Activated B cell treated with CpG ODN at 0.5 μM for 24 hours (primary cell): ENCODE data around the gene HOXB4. TPM values are rescaled to one million over a fixed set of nuclear protein-coding genes. Genes with fewer than 3 reads are reported as not detected.
"Not testable (repeated sequence)": the region's sequence is repeated elsewhere in the genome, so short reads cannot be mapped to it uniquely, and the experiment has no call there.

ENCODE experiments used
- ATAC-seq: fragments of 200-7000 bp; cut with Tn5 transposase; one replicate; pipeline ENCODE4 v1.10.0; 2021; ENCODE audit warnings: low read depth, mild to moderate bottlenecking, moderate library complexity
- CTCF ChIA-PET: fragments of 350-600 bp; sonication (Branson Sonifier 250); formaldehyde crosslinking; loops from one replicate; lab custom pipeline; 2021; ENCODE audit warnings: antibody characterized with exemption; lab: Charles Lee
- POLR2A ChIA-PET: fragments of 350-600 bp; sonication (Branson Sonifier 250); formaldehyde crosslinking; loops from one replicate; lab custom pipeline; 2021; ENCODE audit warnings: antibody characterized with exemption; lab: Charles Lee
- DNase-seq: peaks from one replicate; pipeline ENCODE4 v3.0.0; 2022
- H3K27ac Mint-ChIP-seq: one replicate; pipeline ENCODE4 v1.8.0; 2020; ENCODE audit warnings: mixed read lengths
- H3K27me3 Mint-ChIP-seq: one replicate; pipeline ENCODE4 v1.8.0; 2021; ENCODE audit warnings: mixed read lengths
- H3K36me3 Mint-ChIP-seq: one replicate; pipeline ENCODE4 v1.8.0; 2021; ENCODE audit warnings: low read depth, mixed read lengths
- H3K4me1 Mint-ChIP-seq: one replicate; pipeline ENCODE4 v1.8.0; 2021; ENCODE audit warnings: mixed read lengths
- H3K4me3 Mint-ChIP-seq: one replicate; pipeline ENCODE4 v1.8.0; 2020; ENCODE audit warnings: mild to moderate bottlenecking, mixed read lengths
- H3K9me3 Mint-ChIP-seq: one replicate; pipeline ENCODE4 v1.8.0; 2020; ENCODE audit warnings: mixed read lengths
- CTCF ChIP-seq: fragments of 200-600 bp; IDR thresholded peaks from one replicate; pipeline ENCODE4 v1.8.0; 2022; ENCODE audit warnings: antibody characterized with exemption, mild to moderate bottlenecking
- intact Hi-C: fragments of 100-400 bp; cut with micrococcal nuclease; formaldehyde crosslinking; loops from one replicate; pipeline ENCODE4 v1.15.1; 2024
- total RNA-seq: library from RNA; stranded (reverse); gene quantifications from 2 replicates; pipeline ENCODE4 v1.2.3, GENCODE V29; 2022

The HOXB4 gene
- total RNA-seq, 1 donor from 2014 or later = 1.4 TPM

DNA sequence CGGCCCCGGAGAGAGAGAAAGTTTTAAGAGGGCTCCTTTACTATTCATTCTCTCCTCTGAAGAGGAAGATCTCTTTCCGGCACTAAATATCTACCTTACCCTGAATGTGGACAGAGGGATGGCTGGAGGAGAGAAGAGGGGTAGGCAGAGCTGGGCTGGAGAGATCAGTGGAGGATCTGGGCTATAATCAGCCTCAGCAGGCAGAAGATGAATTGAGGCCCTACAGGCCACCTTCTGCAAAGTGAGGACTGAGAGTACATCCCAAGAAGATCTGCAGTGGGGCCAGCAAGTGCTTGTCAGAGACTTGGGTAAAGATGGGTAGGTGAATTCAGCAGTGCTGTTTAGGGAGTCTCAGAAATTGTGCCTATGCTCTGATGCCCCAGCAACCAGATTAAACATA is 40.8 kb downstream of the HOXB4 start:
- ATAC-seq = no peak
- Mint-ChIP-seq H3K4me3 (no peak overlapping the region), H3K9me3 (no peaks in the 10 kb centered on the region), H3K27ac (no peak overlapping the region), H3K4me1 (peaks cover 14% of the 10 kb centered on the region), H3K27me3 (peaks cover 20% of the 10 kb centered on the region), H3K36me3 (peaks cover 5% of the 10 kb centered on the region)
- CTCF ChIA-PET = no interaction called here
- TF ChIP-seq CTCF = no peak
- intact Hi-C loops = no loop called here
- no peak for DNase-seq
- POLR2A ChIA-PET = no interaction called here

DNA sequence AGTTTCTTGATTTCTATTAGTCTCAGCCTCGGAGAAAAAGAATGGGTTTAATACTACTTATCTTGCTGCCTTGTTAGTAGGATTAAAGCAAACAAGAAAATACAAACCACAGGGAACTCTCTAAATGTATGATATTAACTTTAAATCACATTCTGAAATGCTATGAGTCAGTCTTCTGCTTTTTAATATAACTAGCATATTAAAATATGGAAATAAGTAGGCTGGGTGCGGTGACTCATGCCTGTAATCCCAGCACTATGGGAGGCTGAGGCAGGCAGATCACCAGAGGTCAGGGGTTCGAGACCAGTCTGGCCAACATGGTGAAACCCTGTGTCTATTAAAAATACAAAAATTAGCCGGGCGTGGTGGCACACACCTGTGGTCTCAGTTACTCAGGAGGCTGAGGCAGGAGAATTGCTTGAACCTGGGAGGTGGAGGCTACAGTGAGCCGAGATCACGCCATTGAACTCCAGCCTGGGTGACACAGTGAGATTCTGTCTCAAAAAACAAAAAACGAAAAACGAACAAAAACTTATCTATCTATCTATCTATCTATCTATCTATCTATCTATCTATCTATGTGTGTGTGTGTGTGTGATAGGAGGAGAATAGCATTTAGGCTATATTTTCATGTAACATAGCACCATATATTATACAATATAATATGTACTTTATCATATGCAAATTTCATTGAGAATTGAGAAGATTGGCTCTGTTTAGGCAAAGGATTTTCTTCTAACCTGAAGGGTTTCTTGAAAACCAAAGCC is 42.2 kb downstream of the HOXB4 start:
- H3K4me3 Mint-ChIP-seq, H3K27ac Mint-ChIP-seq, CTCF ChIA-PET, H3K4me1 Mint-ChIP-seq, H3K9me3 Mint-ChIP-seq, H3K36me3 Mint-ChIP-seq, intact Hi-C loops, POLR2A ChIA-PET, ATAC-seq, DNase-seq: not testable (repeated sequence)
- peaks cover 15% of the 10 kb centered on the region for H3K27me3 Mint-ChIP-seq

DNA sequence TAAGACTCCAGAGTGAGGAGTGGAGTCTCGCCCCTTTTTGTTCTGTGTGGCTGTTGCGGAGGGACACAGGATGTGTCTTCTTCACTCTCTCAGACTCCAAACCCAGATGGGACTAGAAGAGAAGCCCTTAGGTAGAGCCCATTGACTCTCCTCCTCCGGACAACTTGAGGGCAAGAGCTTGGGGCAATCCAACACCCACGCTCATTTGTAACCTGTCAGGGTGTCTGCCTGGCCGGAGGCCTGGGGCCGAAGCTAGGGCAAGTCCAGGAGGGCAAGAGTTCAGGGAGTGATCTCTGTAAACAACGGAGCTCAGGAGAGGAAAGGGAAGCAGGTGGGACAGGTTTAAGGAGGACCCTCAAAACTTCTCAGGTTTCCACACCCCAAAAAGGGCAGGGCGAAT is 45.9 kb downstream of the HOXB4 start:
- TF ChIP-seq CTCF = no peak
- Mint-ChIP-seq H3K36me3 (no peaks in the 10 kb centered on the region), H3K27me3 (peaks cover 23% of the 10 kb centered on the region), H3K9me3 (no peaks in the 10 kb centered on the region), H3K4me1 (no peaks in the 10 kb centered on the region), H3K4me3 (no peak overlapping the region), H3K27ac (no peak overlapping the region)
- POLR2A ChIA-PET = no interaction called here
- ATAC-seq = no peak
- intact Hi-C loops = no loop called here
- no peak for DNase-seq
- CTCF ChIA-PET = no interaction called here

DNA sequence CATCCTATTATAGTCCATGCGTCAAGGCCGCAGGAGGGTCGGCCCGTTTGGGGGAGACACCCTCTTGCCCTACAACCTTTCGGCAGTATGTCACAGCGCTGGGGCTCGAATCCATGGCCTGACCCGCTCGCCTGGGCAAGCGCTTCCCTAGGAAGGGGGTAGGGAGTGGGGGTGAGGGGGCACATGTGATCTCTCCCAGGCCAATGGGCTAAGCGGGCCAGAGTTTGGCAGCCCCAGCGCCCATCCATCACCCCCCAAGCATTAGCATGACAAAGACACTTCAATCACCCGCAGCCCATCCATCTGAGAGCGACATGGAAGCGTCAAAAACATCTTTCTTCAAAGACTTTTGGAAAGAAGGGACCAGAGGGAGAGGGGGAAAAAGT is 47.3 kb downstream of the HOXB4 start, which contains the start of gene HOXB1:
HOXB1 (minus strand) TSS at position 125 of the 386 bp plus-strand sequence; CDS start at position 18, 107 bp downstream.
- TF ChIP-seq CTCF = no peak
- ChIA-PET CTCF (no interaction called here), POLR2A (no interaction called here)
- no peak within 1 kb of the TSS for H3K4me3 Mint-ChIP-seq
- peaks cover 27% of the 10 kb centered on the region for H3K27me3 Mint-ChIP-seq
- DNase-seq (no peak), ATAC-seq (no peak)
- H3K9me3 Mint-ChIP-seq = no peaks in the 10 kb centered on the region
- H3K36me3 Mint-ChIP-seq = no peaks in the 10 kb centered on the region
- intact Hi-C loops = no loop called here
- H3K4me1 Mint-ChIP-seq = no peaks in the 10 kb centered on the region
- H3K27ac Mint-ChIP-seq = no peak within 1 kb of the TSS

DNA sequence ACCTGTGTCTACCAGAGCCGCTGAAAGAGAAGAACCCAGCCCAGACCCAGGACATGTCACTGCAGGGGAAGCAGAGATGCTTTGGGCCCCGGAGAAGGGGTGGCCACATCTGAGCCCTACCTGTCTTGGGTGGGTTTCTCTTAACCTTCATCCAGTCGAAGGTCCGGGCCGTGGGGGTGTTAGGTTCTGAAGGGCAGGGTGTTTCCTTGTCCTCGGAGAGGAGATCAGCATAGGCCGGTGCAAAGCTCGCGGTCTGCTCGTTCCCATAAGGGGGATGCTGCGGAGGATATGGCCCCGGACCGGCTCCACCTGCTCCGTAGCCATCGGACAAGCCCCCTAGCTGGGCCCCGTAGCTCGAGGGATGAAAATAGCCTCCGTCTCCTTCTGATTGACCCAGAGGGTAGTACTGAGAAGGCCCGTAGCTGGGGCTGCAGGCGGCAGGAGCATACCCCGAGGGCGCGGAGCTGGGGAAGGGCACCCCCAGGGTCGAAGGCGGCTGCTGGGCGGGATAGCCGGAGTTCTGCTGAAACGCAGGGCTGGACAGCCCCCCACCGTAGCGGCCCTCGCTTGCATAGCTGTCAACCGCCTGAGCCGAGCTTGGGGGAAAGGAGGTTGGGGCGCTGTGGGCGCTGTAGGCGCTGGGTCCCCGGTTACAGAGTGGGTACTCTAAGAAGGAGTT is 47.8 kb downstream of the HOXB4 start:
- TF ChIP-seq CTCF = no peak
- DNase-seq (no peak), ATAC-seq (no peak)
- no peak overlapping the region for H3K27ac Mint-ChIP-seq
- H3K4me3 Mint-ChIP-seq = no peak overlapping the region
- H3K27me3 Mint-ChIP-seq = peaks cover 32% of the 10 kb centered on the region
- no peaks in the 10 kb centered on the region for H3K4me1 Mint-ChIP-seq
- intact Hi-C loops = no loop called here
- H3K36me3 Mint-ChIP-seq = no peaks in the 10 kb centered on the region
- H3K9me3 Mint-ChIP-seq = no peaks in the 10 kb centered on the region
- POLR2A ChIA-PET = no interaction called here
- CTCF ChIA-PET = interaction anchor here (0.6 kb wide), 1 partner anchor 401 kb away, joined by 3 read pairs; no protein-coding TSS in a partner anchor
